SH-SY5Y (cell line): ENCODE results near the gene F10.

Source experiments
- GATA2 ChIP-seq: IDR thresholded peaks from 2 replicates; pipeline ENCODE4 v1.6.1; 2011; ENCODE audit warnings: mild to moderate bottlenecking, low read depth, low read length
- GATA3 ChIP-seq: IDR thresholded peaks from 2 replicates; pipeline ENCODE4 v1.6.1; 2011; ENCODE audit warnings: low read depth, mild to moderate bottlenecking, low read length, moderate library complexity

GRCh38 chr13:113160983-113161382 lies 38.4 kb downstream of the F10 start:
- no peak for TF ChIP-seq GATA2
- no peak for TF ChIP-seq GATA3
